ENCODE measurements around the gene ADAM11.

ADAM11 gene

DNA sequence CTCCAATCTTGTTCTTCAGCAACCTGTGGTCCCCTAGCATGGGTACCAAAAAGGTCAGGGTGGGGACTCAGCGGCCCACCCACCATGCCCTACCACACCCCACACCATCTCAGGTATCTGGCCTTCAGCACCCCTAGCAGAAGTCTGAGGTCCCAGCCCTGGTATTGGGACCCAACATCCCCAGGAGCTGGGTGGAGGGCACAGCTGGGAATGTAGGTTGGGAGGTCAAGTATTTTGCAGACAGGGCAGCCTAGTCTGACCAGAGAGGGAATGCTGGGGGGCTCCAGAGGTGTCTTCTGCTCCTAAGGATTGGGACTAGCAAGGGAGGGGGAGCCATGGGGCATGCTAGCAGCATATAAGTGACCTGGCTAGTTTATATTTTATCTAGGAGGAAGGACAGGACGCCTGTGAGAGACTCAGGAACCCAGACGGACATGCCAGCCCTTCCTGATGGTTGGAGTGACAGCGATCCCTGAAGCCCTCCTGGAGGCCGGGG is 822 bp upstream of the ADAM11 start:
- DNase-seq (ENCODE audit: low spot score), result no peak

DNA sequence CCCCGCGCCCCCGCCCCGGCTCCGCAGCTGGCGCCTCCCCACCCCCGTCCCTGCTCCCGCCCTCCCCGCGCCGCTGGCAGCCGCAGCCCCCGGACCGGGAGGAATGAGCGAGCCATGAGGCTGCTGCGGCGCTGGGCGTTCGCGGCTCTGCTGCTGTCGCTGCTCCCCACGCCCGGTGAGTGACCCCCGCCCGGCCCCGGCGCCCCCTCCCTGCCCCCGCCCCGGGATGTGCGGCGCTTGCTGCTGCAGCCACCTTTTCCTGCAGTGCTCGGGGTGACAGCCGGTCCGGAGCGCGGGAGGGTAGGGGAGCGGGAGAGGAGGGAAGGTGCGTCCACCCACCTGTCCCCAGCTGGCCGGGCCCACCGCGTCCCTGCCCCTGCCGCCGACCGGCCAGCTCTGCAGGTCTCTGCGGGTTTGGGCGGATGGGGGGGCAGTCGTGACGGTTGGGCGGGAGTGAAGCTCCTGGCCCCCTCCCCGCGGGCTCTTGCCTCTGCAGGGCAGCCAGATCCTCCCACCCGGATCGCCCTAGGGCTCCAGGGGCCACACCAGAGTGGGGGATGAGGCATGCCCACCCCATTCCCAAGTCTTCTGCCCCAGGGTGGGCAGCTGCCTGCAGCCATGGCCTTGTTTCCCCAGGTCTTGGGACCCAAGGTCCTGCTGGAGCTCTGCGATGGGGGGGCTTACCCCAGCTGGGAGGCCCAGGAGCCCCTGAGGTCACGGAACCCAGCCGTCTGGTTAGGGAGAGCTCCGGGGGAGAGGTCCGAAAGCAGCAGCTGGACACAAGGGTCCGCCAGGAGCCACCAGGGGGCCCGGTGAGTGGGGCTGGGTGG is 513 bp downstream of the ADAM11 start:
- DNase-seq (ENCODE audit: low spot score), result no peak

DNA sequence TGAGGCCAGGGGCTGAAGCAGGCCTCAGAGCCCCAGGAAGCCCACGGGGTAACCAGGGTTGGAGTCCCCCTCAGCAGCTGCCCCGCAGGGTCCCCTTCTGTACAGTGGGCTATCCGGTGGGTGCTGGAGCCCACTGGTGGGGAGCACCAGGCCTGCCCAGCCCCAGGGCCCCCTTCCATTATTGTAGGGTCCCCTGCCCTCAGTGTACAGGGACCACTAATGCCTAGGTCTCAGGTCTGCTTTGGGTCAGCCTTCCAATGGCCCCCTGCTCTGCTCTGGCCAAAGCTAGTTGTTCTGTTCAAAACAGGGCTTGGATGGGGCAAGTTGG is 1.1 kb downstream of the ADAM11 start:
- DNase-seq (ENCODE audit: low spot score), result no peak

DNA sequence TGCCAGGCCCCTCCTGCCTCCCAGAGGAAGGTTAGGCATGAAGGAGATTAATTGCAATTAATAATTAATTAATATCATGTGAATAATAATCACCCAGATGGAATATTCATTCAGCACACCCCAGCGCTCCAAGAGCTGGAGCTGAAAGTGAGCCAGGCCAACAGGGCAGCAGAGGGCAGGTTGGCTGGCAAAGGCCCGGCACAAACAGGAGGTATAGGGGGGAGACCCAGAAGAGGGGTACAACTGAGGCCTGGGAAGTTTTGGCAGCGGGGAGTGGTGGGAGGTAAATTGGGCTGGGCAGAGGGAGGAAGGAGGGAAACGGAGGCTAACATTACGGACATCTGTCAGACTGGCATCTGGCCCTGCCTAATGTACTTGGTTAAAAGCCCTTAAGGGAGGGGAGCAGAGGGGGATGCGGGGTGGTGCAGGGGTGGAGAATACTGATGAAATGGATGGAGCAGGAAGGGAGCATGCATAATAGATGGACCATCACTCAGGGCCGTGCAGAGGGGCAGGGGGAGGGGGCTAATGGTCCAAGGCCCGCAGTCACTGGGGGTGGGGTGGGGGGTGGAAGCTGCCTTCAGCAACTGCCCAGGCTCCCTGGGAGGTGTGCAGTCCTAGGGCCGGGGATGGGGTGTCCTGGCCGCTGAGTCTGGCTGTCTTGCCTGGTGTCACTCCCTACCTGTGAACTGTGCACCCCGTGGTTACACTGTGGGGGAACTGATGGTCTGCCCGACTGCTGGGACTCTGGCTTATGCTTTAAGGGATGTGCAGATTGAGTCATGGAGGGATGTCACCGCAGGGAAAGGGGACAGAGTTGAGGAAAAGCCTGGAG is 1.9 kb downstream of the ADAM11 start:
- no peak for DNase-seq (ENCODE audit: low spot score)

DNA sequence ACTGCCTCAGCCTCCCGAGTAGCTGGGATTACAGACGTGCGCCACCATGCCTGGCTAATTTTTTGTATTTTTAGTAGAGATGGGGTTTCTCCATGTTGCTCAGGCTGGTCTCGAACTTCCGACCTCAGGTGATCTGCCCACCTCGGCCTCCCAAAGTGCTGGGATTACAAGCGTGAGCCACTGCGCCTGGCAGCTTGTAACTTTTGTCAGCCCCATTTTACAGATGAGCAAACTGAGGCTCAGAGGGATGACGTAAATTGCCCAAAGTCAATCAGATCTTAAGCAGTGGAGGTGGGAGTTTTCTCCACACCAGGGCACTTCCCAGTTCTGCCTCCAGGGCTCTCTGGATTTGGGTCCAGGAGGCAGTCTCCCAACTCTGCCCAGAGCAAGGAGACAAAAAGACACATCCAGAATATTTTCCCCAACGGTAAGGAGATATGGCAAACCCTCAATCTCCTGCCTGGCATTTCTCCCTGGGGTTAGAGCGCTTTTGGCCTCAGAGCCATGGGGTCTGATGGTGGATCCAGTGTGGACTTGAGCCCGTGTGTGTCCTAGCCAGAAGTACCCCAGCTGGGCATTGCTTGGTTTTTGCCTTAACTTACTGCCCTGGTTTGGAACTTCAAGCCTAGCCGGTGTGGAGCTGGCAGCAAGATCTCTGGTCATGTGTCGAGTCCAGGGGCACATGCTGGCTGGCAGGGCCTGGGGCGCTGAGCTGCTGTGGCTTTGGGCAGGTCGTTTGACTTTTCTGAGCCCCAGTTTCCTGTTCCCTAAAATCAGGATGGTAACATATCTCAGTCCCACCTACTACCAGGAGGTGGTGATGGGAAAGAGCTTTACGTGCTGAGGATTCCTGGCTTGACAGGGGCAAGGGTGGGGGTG is 3.4 kb downstream of the ADAM11 start:
- DNase-seq (ENCODE audit: low spot score), result no peak

DNA sequence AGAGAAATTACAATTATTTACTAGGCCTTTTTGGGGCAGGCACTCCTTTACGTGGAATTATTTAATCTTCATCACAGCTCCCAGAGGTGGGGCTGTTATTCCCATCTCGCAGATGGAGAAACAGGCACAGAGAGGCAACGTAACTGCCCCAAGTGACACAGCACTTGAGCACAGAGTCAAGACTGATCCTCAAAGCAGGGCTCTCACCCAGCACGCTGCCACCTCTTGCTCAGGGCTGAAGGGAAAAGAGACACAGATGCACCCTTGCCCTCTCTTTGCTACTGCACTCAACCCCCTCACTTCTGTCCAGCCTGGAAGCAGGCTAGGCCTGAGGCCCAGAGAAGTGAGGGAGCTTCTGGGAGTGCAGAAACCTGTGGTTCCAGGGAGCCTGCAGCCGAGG is 4.4 kb downstream of the ADAM11 start:
- DNase-seq (ENCODE audit: low spot score), result no peak

DNA sequence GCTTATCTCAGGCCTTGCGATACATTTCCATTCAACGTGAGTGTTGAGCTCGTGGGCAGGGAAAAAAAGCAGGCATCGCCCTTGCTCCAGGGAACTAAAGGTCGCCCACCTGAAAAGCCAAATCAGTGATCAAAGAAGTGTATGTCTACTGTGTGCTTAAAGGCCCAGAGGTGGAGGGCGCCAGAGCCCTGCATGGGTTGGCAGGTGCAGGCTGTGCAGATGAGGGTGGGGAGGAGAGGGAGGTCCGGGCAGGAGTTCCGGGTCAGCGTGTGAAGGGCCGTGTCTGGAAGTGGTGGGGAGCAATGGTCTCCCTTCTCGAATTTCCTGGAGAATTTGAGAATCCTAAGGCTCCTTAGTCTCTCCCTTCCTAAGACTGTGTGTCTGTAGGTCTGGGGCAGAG is 7.2 kb downstream of the ADAM11 start:
- DNase-seq (ENCODE audit: low spot score), result no peak

DNA sequence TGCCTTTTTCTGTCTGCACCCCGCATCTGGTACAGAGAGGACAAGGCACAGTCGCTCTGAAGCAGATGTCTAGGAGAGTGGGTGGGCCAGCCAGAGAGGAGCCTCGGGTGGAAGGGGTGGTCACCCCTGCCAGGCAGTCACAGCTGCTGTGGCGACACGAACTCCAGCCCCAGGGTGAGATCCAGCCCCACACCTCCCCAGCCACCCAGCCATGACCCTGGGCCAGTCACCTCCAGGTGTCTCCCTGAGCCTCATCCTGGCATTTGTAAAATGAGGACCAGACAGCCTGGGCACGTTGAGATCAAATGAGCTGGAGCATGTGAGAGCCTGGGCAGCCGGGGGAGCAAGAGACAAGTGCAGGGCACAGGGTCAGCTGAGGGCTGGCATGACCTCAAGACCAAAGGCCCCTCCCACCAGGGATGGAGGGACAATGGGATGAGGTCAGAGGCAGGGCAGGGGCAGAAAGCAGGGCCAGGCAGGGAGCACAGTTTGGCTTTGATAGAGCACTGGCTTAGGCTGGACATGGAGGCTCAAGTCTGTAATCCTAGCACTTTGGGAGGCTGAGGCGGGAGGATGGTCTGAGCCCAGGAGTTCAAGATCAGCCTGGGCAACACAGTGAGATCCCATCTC is 7.7 kb downstream of the ADAM11 start:
- DNase-seq (ENCODE audit: low spot score), result peak; percentile 19

DNA sequence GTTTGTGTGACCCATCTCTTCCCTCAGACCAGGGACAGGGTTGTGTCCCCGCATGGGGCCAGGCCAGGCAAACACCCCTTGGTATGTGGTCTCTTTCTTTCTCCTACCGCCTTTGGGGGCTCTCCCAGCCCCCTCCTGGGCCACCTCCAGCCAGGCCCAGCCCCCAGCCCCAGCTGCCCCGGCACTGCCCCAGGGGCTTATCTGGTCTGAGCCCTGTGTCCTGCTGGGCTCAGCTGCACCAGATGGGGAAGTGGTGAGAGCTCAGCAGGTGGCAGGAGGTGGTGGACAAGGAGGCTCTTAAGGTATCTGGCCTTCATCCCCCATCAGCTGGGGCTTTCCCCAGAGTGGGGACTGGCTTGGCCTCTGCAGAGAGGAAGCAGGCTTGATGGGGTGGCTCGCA is 8.7 kb downstream of the ADAM11 start:
- DNase-seq (ENCODE audit: low spot score), result no peak

DNA sequence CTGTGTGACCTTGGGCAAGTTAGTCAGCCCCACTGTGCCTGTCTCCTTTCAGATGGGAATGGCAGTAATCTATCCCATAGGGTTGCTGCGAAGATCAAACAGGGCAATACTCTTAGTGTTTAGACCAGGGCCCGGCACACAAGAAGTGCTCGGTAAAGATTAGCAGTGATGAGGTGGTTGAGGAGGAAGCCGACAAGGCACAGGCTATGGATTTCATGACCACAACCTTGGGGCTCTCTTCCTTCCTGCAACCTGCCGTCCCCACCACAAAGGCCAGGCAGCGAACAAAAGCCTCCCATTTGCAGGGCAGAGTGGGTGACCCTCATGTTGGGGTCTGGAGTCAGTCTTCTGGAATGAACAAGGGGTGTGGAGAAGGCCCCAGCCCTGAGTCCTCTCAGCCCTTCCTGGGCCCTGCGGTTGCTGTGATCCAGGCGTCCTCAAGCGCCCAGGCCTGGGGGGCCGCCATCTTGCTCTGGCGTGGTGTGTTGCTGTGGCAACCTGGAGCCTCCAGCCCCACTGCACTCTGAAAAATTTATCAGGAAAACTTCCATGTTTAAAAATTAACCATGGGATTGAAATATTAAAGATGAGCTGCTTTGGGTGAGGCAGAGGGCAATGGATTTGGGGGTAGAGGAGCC is 9.8 kb downstream of the ADAM11 start:
- no peak for DNase-seq (ENCODE audit: low spot score)

DNA sequence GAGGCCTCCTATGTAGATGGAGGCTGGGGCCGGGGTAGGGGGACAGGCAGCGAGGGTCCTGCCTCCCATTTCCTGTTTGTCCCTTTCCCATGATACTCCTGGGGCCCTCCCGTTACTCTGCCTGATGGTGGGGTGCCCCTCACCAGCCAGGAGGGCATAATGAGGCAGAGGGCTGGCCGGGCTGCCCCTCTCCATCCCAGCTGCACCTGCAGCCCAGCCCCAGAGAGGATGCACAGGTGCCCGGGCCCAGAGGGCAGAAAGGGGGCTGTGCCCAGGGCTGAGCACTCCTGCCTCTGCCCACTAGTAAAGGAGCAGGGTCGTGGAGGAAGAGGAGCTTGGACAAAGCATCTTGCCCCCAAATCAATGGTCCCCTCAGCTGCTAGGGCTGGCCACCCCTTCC is 10.4 kb downstream of the ADAM11 start:
- DNase-seq (ENCODE audit: low spot score), result no peak

DNA sequence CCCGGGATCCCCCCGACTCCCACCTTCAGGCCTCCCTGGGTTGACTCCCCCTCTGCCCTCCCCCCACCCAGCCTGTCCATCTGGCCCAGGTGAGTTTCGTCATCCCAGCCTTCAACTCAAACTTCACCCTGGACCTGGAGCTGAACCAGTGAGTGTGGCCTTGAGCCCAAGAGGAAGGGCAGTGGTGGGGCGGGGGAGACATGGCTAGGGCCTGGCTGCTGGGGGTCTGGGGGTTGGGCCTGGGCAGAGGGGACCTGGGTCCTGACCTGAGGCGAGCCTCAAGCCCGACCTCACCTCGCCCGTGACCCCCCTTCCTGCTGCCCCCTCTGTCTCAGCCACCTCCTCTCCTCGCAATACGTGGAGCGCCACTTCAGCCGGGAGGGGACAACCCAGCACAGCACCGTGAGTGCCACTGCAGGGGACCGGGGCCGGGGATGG is 10.9 kb downstream of the ADAM11 start:
- DNase-seq (ENCODE audit: low spot score), result no peak

DNA sequence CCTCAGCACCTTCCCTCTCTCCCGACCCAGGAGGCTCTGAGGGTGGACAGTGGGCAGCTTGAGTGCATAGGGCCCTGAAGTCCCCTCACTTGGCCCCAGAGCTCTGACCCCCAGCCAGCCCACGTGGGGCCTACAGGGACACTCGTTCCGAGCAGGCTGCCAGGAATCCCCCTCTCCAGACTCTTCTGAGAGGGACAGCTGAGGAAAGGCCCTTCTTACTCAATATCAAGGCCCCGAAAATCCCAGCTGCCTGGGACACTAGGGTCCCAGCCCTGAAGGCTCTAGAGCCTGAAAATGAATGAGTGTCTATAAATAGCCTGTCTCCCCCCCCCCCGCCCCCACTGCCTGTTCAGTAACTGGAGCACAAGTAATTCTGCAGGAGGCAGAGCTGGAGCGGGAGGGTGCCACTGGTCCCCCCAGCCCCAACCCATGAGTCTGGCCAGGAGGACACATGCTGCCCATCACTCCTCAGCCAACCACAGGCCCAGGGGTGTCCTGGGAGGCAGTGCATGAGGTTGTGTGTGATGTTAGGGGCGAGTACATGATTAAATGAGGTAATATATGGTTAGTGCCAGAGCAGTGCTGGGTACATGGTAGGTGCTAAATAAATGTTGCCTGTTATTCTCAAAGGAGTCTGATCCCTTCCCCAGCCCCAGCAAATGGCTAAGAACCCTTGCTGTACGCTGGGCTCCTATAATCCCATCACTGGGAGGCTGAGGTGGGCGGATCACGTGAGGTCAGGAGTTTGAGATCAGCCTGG is 11.6 kb downstream of the ADAM11 start:
- DNase-seq (ENCODE audit: low spot score), result no peak

DNA sequence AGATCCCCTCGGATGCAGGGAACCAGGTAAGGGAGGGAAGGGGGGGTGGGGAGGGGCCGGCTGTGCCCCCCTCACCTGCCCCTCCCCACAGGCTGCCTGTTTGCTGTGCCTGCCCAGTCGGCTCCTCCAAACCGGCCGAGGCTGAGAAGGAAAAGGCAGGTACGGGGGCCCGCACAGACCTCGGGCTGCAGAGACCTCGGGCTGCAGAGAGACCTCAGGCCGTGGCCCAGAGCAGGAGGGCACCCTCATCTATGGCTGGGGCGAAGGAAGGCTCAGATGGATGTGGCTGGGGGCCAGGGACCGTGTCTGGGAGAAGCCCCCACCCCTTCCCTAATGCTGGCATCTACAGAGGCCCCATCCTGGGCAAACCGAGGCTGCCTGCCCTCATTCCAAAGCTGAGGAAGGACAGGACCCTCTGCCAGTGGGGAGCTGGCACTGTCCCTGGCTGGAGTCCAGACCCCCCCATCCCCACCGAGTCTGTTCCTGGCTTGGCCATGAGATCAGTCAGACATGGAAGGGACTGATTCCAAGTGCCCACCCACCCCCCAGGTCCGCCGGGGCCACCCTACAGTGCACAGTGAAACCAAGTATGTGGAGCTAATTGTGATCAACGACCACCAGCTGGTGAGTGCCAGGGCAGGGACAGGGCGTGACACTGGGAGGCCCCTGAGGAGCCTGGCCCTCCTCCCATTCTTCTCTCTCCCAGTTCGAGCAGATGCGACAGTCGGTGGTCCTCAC is 13.7 kb downstream of the ADAM11 start:
- no peak for DNase-seq (ENCODE audit: low spot score)

DNA sequence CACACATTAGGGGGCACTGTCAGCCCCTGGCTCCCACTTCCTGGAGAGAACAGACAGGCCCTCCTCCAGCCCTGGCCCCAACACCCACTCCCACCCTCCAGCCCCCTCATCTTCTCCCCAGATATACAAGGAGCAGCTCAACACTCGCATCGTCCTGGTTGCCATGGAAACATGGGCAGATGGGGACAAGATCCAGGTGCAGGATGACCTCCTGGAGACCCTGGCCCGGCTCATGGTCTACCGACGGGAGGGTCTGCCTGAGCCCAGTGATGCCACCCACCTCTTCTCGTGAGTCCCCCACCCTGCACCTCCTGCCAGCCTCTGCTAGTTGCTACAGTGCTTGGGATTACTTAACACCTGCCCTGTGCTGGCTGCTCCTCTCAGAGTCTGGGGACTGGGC is 14.4 kb downstream of the ADAM11 start:
- DNase-seq (ENCODE audit: low spot score), result no peak

DNA sequence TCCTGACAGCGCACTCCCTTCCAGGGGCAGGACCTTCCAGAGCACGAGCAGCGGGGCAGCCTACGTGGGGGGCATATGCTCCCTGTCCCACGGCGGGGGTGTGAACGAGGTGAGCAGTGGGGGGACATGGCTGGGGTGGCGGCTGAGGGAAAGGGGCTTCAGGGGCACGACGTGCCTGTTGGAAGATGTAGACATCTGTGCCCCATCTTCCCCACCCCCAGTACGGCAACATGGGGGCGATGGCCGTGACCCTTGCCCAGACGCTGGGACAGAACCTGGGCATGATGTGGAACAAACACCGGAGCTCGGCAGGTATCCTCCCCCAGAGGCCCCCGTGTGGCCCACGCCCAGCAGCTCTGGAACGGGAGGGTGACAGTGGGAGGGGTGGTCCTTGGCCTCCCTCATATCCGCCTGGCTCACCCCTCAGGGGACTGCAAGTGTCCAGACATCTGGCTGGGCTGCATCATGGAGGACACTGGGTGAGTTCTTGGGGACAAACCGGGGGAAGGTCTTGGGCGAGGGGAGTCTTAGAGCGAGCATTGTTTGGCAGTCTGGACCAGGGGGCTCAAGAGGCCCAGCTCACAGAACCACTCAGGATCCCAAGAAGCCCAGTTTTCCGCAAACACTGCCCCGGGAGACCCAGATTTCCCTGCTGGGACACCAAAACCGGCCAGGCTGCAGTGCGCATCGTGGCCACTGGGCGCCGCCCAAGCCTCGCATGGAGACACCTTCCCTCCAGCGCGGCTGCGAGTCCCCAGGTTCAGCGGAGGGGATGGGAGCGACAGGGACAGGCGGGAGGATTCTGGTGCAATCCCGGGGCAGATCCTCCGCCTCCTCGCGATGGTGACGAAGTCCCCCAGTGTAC is 15.7 kb downstream of the ADAM11 start:
- peak; percentile 70 for DNase-seq (ENCODE audit: low spot score)

DNA sequence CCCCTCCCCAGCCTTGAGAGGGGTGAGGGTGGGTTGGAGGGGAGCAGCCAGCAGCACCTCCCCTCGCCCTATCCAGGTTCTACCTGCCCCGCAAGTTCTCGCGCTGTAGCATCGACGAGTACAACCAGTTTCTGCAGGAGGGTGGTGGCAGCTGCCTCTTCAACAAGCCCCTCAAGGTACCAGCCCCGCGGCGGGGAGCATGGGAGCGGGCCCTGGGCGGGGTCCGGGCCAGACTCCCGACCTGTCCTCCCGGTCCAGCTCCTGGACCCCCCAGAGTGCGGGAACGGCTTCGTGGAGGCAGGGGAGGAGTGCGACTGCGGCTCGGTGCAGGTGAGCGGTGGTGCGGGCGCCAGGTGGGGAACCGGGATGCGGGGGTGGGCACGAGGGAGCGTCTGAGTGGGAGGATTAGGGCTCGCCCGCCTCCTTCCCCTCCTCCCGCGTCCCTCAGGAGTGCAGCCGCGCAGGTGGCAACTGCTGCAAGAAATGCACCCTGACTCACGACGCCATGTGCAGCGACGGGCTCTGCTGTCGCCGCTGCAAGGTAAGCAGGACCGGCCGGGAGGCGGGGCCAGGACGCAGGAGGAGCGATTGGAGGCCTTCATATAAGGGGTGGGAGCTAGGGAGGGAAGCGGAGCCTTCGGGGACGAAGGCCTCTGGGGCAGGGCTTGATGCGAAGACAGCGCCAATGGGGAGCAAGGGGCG is 16.5 kb downstream of the ADAM11 start:
- peak; percentile 93 for DNase-seq (ENCODE audit: low spot score)
